NCI-H2171 (cell line): ENCODE measurements around the gene MMP7.
"Not testable (repeated sequence)": the region's sequence is repeated elsewhere in the genome, so short reads cannot be mapped to it uniquely, and the experiment has no call there.

Source experiments
- DNase-seq: peaks from one replicate; lab custom pipeline; 2025; lab: John Stamatoyannopoulos, UW

MMP7 gene

GRCh38 chr11:102538932-102539331, 8.4 kb upstream of the MMP7 start:
- DNase-seq: no peak

- DNase-seq: no peak
These were observed 3.8 kb upstream of the MMP7 start for GRCh38 chr11:102534261-102534872.

GRCh38 chr11:102528618-102529017, 1.9 kb downstream of the MMP7 start:
- no peak for DNase-seq

- no peak for DNase-seq
These were observed 2.9 kb downstream of the MMP7 start for GRCh38 chr11:102527684-102528083.

GRCh38 chr11:102527041-102527440, 3.5 kb downstream of the MMP7 start:
- DNase-seq: no peak

- DNase-seq: no peak
These were observed 6.7 kb downstream of the MMP7 start for GRCh38 chr11:102523887-102524286.

GRCh38 chr11:102523189-102523570, 7.4 kb downstream of the MMP7 start:
- DNase-seq: no peak

- DNase-seq: no peak
These were observed 8.0 kb downstream of the MMP7 start for GRCh38 chr11:102522312-102523188.

- no peak for DNase-seq
These were observed 9.4 kb downstream of the MMP7 start for GRCh38 chr11:102521121-102521520.

- no peak for DNase-seq
These were observed 10.0 kb downstream of the MMP7 start for GRCh38 chr11:102520514-102520913.

GRCh38 chr11:102518296-102519094, 12.1 kb downstream of the MMP7 start:
- no peak for DNase-seq

GRCh38 chr11:102517670-102518069, 12.9 kb downstream of the MMP7 start:
- DNase-seq: no peak

GRCh38 chr11:102516179-102516578, 14.4 kb downstream of the MMP7 start:
- DNase-seq: no peak

- no peak for DNase-seq
These were observed 16.7 kb downstream of the MMP7 start for GRCh38 chr11:102513869-102514268.

GRCh38 chr11:102510439-102511135, 20.0 kb downstream of the MMP7 start:
- no peak for DNase-seq

GRCh38 chr11:102502831-102503230, 27.7 kb downstream of the MMP7 start:
- DNase-seq: not testable (repeated sequence)

- DNase-seq: no peak
These were observed 29.7 kb downstream of the MMP7 start for GRCh38 chr11:102500829-102501228.

- DNase-seq: no peak
These were observed 30.6 kb downstream of the MMP7 start for GRCh38 chr11:102499931-102500330.

- no peak for DNase-seq
These were observed 31.4 kb downstream of the MMP7 start for GRCh38 chr11:102499151-102499550.

- DNase-seq: no peak
These were observed 33.5 kb downstream of the MMP7 start for GRCh38 chr11:102497061-102497460.

- DNase-seq: peak; percentile 9
These were observed 35.1 kb downstream of the MMP7 start for GRCh38 chr11:102495161-102496042.
